H1 (cell line): ENCODE measurements around the gene CASQ1. TPM values are rescaled to one million over a fixed set of nuclear protein-coding genes. Genes with fewer than 3 reads are reported as not detected.
A peak's percentile ranks its signal among the peaks of the same experiment; 100 is the strongest.

Experiments
- CTCF ChIA-PET: fragments of 300-600 bp; sonication (Branson Sonifier 250); formaldehyde crosslinking; loops from one replicate; lab custom pipeline; 2021; ENCODE audit not compliant: partially characterized antibody; lab: Charles Lee
- POLR2A ChIA-PET: fragments of 300-600 bp; sonication (Branson Sonifier 250); formaldehyde crosslinking; loops from one replicate; lab custom pipeline; 2021; ENCODE audit warnings: inconsistent platforms; ENCODE audit not compliant: partially characterized antibody; lab: Charles Lee
- DNase-seq, 2 experiments: peaks; one replicate each; pipeline versions ENCODE4 v3.0.0 to v3.0.0-alpha.2; 2010 to 2022; ENCODE audit warnings: low spot score in 2 of 2, low read depth in 1 of 2, mixed read lengths in 1 of 2
- FAIRE-seq: peaks from 2 replicates; lab custom pipeline; 2011; peaks lifted over from hg19 to GRCh38; lab: Jason Lieb, UNC
- H2AFZ ChIP-seq: 2 replicates; pipeline ENCODE4 v1.8.1; 2012; ENCODE audit warnings: low read length, inconsistent platforms
- H2AK5ac ChIP-seq: 2 replicates; pipeline ENCODE4 v1.6.1; 2013; ENCODE audit warnings: low read depth, low read length
- H2BK120ac ChIP-seq: replicated peaks from 2 replicates; pipeline ENCODE3; 2013; ENCODE audit warnings: low read depth, low read length, inconsistent platforms
- H2BK12ac ChIP-seq: 2 replicates; pipeline ENCODE4 v1.6.1; 2013; ENCODE audit warnings: low read depth, low read length
- H2BK15ac ChIP-seq: 2 replicates; pipeline ENCODE4 v1.6.1; 2013; ENCODE audit warnings: low read length
- H2BK20ac ChIP-seq: 2 replicates; pipeline ENCODE4 v1.6.1; 2013; ENCODE audit warnings: low read length
- H2BK5ac ChIP-seq: 2 replicates; pipeline ENCODE4 v1.6.1; 2013; ENCODE audit warnings: low read depth, low read length
- H3K14ac ChIP-seq: 2 replicates; pipeline ENCODE4 v1.6.1; 2013; ENCODE audit warnings: inconsistent platforms; ENCODE audit not compliant: insufficient read length
- H3K18ac ChIP-seq: 2 replicates; pipeline ENCODE4 v1.6.1; 2013; ENCODE audit warnings: low read length; ENCODE audit errors: extremely low read depth
- H3K23ac ChIP-seq: 2 replicates; pipeline ENCODE4 v1.6.1; 2013; ENCODE audit warnings: inconsistent platforms; ENCODE audit not compliant: insufficient read length
- H3K23me2 ChIP-seq: 2 replicates; pipeline ENCODE4 v1.6.1; 2013; ENCODE audit warnings: low read depth, low read length
- H3K27ac ChIP-seq: 2 replicates; pipeline ENCODE4 v1.6.1; 2011; ENCODE audit warnings: low read depth, low read length, inconsistent platforms
- H3K27me3 ChIP-seq, 4 experiments: replicated peaks in 1 of 4; 1 replicate in 1 of 4; 2 replicates in 3 of 4; pipeline versions ENCODE4 v1.6.1 to v1.8.1; 2011 to 2013; ENCODE audit warnings: low read length in 3 of 4, mild to moderate bottlenecking in 3 of 4, inconsistent platforms in 2 of 4, mixed read lengths in 2 of 4, moderate library complexity in 1 of 4; ENCODE audit not compliant: control insufficient read depth in 3 of 4, insufficient read depth in 3 of 4; ENCODE audit errors: extremely low read depth in 1 of 4
- H3K36me3 ChIP-seq, 4 experiments: 2 replicates each; pipeline versions ENCODE4 v1.6.1 to v1.8.1; 2011 to 2013; ENCODE audit warnings: mild to moderate bottlenecking in 4 of 4, low read length in 3 of 4, moderate library complexity in 2 of 4, control low read depth in 1 of 4, inconsistent platforms in 1 of 4; ENCODE audit not compliant: insufficient read depth in 4 of 4, control insufficient read depth in 2 of 4
- H3K4ac ChIP-seq: replicated peaks from 2 replicates; pipeline ENCODE3; 2013; ENCODE audit warnings: low read length, low read depth, mixed read lengths, inconsistent platforms; ENCODE audit not compliant: insufficient read length
- H3K4me1 ChIP-seq, 4 experiments: replicated peaks in 1 of 4; 1 replicate in 1 of 4; 2 replicates in 3 of 4; pipeline versions ENCODE4 v1.6.1 to v1.8.1; 2011 to 2013; ENCODE audit warnings: low read length in 3 of 4, inconsistent platforms in 2 of 4, mixed read lengths in 1 of 4; ENCODE audit not compliant: insufficient read depth in 4 of 4, control insufficient read depth in 3 of 4
- H3K4me2 ChIP-seq, 2 experiments: 2 replicates each; pipeline versions ENCODE4 v1.6.1 to v1.8.1; 2011 to 2013; ENCODE audit warnings: low read depth in 2 of 2, low read length in 2 of 2, control low read depth in 1 of 2, inconsistent platforms in 1 of 2, mild to moderate bottlenecking in 1 of 2; ENCODE audit not compliant: insufficient read depth in 1 of 2
- H3K4me3 ChIP-seq, 4 experiments: fragments of 200-600, 300-600 bp in 1 of 4; sonication (generic), shearing (Covaris generic), sonication (Bioruptor Twin) in 1 of 4; 2 replicates each; pipeline versions ENCODE4 v1.5.1 to v1.8.1; 2011 to 2016; ENCODE audit warnings: low read length in 4 of 4, low read depth in 3 of 4, control low read depth in 2 of 4, inconsistent platforms in 2 of 4, mild to moderate bottlenecking in 2 of 4, mixed read lengths in 1 of 4, moderate library complexity in 1 of 4; ENCODE audit not compliant: insufficient read depth in 2 of 4; ENCODE audit errors: extremely low read depth in 1 of 4
- H3K56ac ChIP-seq: replicated peaks from 2 replicates; pipeline ENCODE3; 2013; ENCODE audit warnings: low read depth, mild to moderate bottlenecking, mixed read lengths, low read length, inconsistent platforms; ENCODE audit not compliant: insufficient read length
- H3K79me1 ChIP-seq: 2 replicates; pipeline ENCODE4 v1.6.1; 2013; ENCODE audit warnings: low read depth, low read length, control low read depth
- H3K79me2 ChIP-seq, 2 experiments: 2 replicates each; pipeline versions ENCODE4 v1.6.1 to v1.8.1; 2012 to 2013; ENCODE audit warnings: low read length in 2 of 2, mild to moderate bottlenecking in 2 of 2, inconsistent platforms in 1 of 2; ENCODE audit not compliant: insufficient read depth in 2 of 2, control insufficient read depth in 1 of 2
- H3K9ac ChIP-seq, 4 experiments: replicated peaks in 1 of 4; 1 replicate in 1 of 4; 2 replicates in 3 of 4; pipeline versions ENCODE4 v1.6.1 to v1.8.1; 2011 to 2013; ENCODE audit warnings: low read depth in 3 of 4, low read length in 3 of 4, control low read depth in 2 of 4, mild to moderate bottlenecking in 2 of 4, moderate library complexity in 2 of 4, inconsistent platforms in 1 of 4; ENCODE audit errors: extremely low read depth in 1 of 4
- H3K9me3 ChIP-seq, 2 experiments: 2 replicates each; pipeline versions ENCODE4 v1.6.1 to v1.8.1; 2012 to 2013; ENCODE audit warnings: mild to moderate bottlenecking in 2 of 2, moderate library complexity in 2 of 2, control low read depth in 1 of 2, inconsistent platforms in 1 of 2, low read depth in 1 of 2, low read length in 1 of 2, mixed read lengths in 1 of 2; ENCODE audit not compliant: insufficient read depth in 2 of 2
- H4K20me1 ChIP-seq, 2 experiments: replicated peaks in 1 of 2; 2 replicates each; pipeline versions ENCODE3 to v1.8.1; 2011 to 2013; ENCODE audit warnings: inconsistent platforms in 2 of 2, low read length in 2 of 2, mild to moderate bottlenecking in 1 of 2; ENCODE audit not compliant: insufficient read depth in 2 of 2, control insufficient read depth in 1 of 2
- H4K5ac ChIP-seq: 2 replicates; pipeline ENCODE4 v1.6.1; 2013; ENCODE audit warnings: low read length, low read depth, mixed read lengths, inconsistent platforms; ENCODE audit not compliant: insufficient read length
- H4K8ac ChIP-seq: 2 replicates; pipeline ENCODE4 v1.8.0; 2013; ENCODE audit warnings: mild to moderate bottlenecking, moderate library complexity, low read length, inconsistent platforms; ENCODE audit not compliant: insufficient read depth; ENCODE audit errors: extremely low read depth
- H4K91ac ChIP-seq: replicated peaks from 2 replicates; pipeline ENCODE3; 2013; ENCODE audit warnings: low read length, mixed read lengths, inconsistent platforms; ENCODE audit not compliant: insufficient read length
- KDM1A ChIP-seq: fragments of 200-600, 300-600 bp; sonication (generic); IDR thresholded peaks from 2 replicates; pipeline ENCODE4 v1.7.1; 2016; ENCODE audit warnings: mild to moderate bottlenecking, low read length, borderline replicate concordance
- NRF1 ChIP-seq: IDR thresholded peaks from 2 replicates; pipeline ENCODE4 v1.6.1; 2011; ENCODE audit warnings: mild to moderate bottlenecking, low read depth, low read length, improper control_type of control experiment
- POLR2A ChIP-seq, 2 experiments: IDR thresholded peaks; 1 replicate in 1 of 2; 2 replicates in 1 of 2; pipeline ENCODE4 v1.6.1; 2011; ENCODE audit warnings: low read depth in 2 of 2, low read length in 2 of 2, mild to moderate bottlenecking in 2 of 2; ENCODE audit errors: control extremely low read depth in 1 of 2
- RAD21 ChIP-seq, 2 experiments: IDR thresholded peaks in 1 of 2; conservative IDR thresholded peaks in 1 of 2; 2 replicates each; pipeline ENCODE4 v1.6.1; 2011; ENCODE audit warnings: low read depth in 2 of 2, low read length in 2 of 2, improper control_type of control experiment in 1 of 2, inconsistent platforms in 1 of 2, mild to moderate bottlenecking in 1 of 2, moderate library complexity in 1 of 2
- SIN3A ChIP-seq, 2 experiments: IDR thresholded peaks in 1 of 2; conservative IDR thresholded peaks in 1 of 2; 2 replicates each; pipeline ENCODE4 v1.6.1; 2011 to 2012; ENCODE audit warnings: low read length in 2 of 2, improper control_type of control experiment in 1 of 2, low read depth in 1 of 2, mild to moderate bottlenecking in 1 of 2
- SP1 ChIP-seq: IDR thresholded peaks from 2 replicates; pipeline ENCODE4 v1.6.1; 2011; ENCODE audit warnings: low read depth, low read length
- TEAD4 ChIP-seq: IDR thresholded peaks from 2 replicates; pipeline ENCODE4 v1.6.1; 2012; ENCODE audit warnings: low read depth, low read length, inconsistent platforms, mixed read lengths
- WGBS, 2 experiments: shearing (Covaris generic) in 1 of 2; methylation state at CpG; one replicate each; pipeline versions ENCODE4 v1.1.6 to v1.1.7; 2013 to 2015; ENCODE audit warnings: low lambda C conversion rate in 2 of 2, mixed read lengths in 2 of 2, inconsistent platforms in 1 of 2, low coverage in 1 of 2, missing lambda C conversion rate in 1 of 2; ENCODE audit not compliant: insufficient replicate concordance in 2 of 2, insufficient coverage in 1 of 2, insufficient read length in 1 of 2; ENCODE audit errors: extremely low coverage in 1 of 2, missing lambda C conversion rate in 1 of 2; 5-methylcytosine and 5-hydroxymethylcytosine counted together
- polyA plus RNA-seq, 7 experiments: library from polyadenylated mRNA; depleted of rRNA in 3 of 7; stranded (reverse) in 5 of 7; unstranded in 2 of 7; fragments of >200 nt in 5 of 7; fragments of 200-250 nt in 2 of 7; gene quantifications; 1 replicate in 5 of 7; 2 replicates in 1 of 7; 4 replicates in 1 of 7; pipeline versions ENCODE4 v1.2.1 to v1.2.3, GENCODE V29; 2011 to 2013; ENCODE audit warnings: missing spikeins in 2 of 7, mixed read lengths in 2 of 7
- total RNA-seq: library from RNA; stranded (reverse); fragmentation: NEBNext Ultra II Directional; extraction: Animal tissue kit (Norgen Biotek cat#: 25700); gene quantifications from 2 replicates; pipeline ENCODE4 v1.2.1, GENCODE V29; 2021

CASQ1 gene
- total and polyA plus RNA-seq, 2 of the 8 experiments (the other 6 are each of a cell fraction or from before 2014, with no cell fraction given) = 0.80 to 1.3 TPM

- no peak for TF ChIP-seq KDM1A
- no peak for TF ChIP-seq NRF1
- TF ChIP-seq RAD21 (IDR thresholded peaks at IDR 0.05 in 1 of 2, conservative IDR thresholded peaks at IDR 0.05 in 1 of 2; ENCODE audit: low read depth in 2 of 2, low read length in 2 of 2) = no peak
- TF ChIP-seq SIN3A (conservative IDR thresholded peaks at IDR 0.05 in 1 of 2, IDR thresholded peaks at IDR 0.05 in 1 of 2; ENCODE audit: low read depth in 1 of 2, low read length in 2 of 2) = no peak
- peak in 1 of 2 experiments; percentile 5; a peak in 1 of 3 replicates for TF ChIP-seq POLR2A (IDR thresholded peaks at IDR 0.05; ENCODE audit: control extremely low read depth in 1 of 2, low read depth in 2 of 2, low read length in 2 of 2)
- no peak for TF ChIP-seq TEAD4
- no peak for TF ChIP-seq SP1
- DNase-seq (no peak), FAIRE-seq (no peak)
- Histone ChIP-seq H3K23me2 (no peaks in the 10 kb centered on the region), H2BK20ac (no peak overlapping the region), H3K56ac (no peak overlapping the region), H3K36me3 (peaks cover 26 to 67% (median 59%) of the 10 kb centered on the region in 4 experiments), H3K27me3 (no peaks in the 10 kb centered on the region), H2BK120ac (no peak overlapping the region), H3K27ac (no peak overlapping the region), H4K8ac (no peak overlapping the region), H2BK12ac (no peak overlapping the region), H3K4me2 (no peak overlapping the region), H2AK5ac (no peak overlapping the region), H3K79me2 (peaks cover 0 to 4% of the 10 kb centered on the region in 2 experiments; a peak in 1 of 4 replicates), H2BK15ac (no peak overlapping the region), H3K4me1 (peaks cover 4 to 14% (median 8%) of the 10 kb centered on the region in 4 experiments; a peak in 4 of 7 replicates), H2AFZ (no peak overlapping the region), H3K9me3 (no peaks in the 10 kb centered on the region), H4K20me1 (peaks cover 5 to 15% of the 10 kb centered on the region in 2 experiments), H3K9ac (no peak overlapping the region), H3K14ac (no peak overlapping the region), H3K18ac (no peak overlapping the region), H3K23ac (no peak overlapping the region), H3K4me3 (no peak overlapping the region), H4K5ac (no peak overlapping the region), H2BK5ac (no peak overlapping the region), H3K79me1 (peaks cover 7% of the 10 kb centered on the region; the same call in 1 of the 2 replicates), H3K4ac (no peak overlapping the region), H4K91ac (no peak overlapping the region)
- POLR2A ChIA-PET = interaction anchor here (1.3 to 2.8 kb wide), 3 partner anchors 10 to 32 kb away, joined by 3 to 8 read pairs (median 5); partner anchors contain the start of gene PEA15
- WGBS, 2 experiments = 84% methylated on average over 3 of the region's 3 CpGs; no CpG with 5 or more reads in 1 of the 2 experiments
- CTCF ChIA-PET = interaction anchor here (1.6 to 20.4 kb wide), 5 partner anchors 19 to 113 kb away, joined by 5 to 257 read pairs (median 6); no protein-coding TSS in a partner anchor
Observed at GRCh38 chr1:160214481-160215140, 24.2 kb downstream of the CASQ1 start.
